CD1c-positive myeloid dendritic cell (primary cell): ENCODE results near the gene AOPEP.

Source experiments
- DNase-seq: peaks from one replicate; pipeline ENCODE4 v3.0.0-alpha.2; 2016; ENCODE audit errors: extremely low spot score

AOPEP gene

GRCh38 chr9:94913550-94913949 lies 187.1 kb downstream of the AOPEP start:
- DNase-seq = no peak

- no peak for DNase-seq
Observed at GRCh38 chr9:94915476-94916450, 189.3 kb downstream of the AOPEP start.

- no peak for DNase-seq
Observed at GRCh38 chr9:94916956-94917355, 190.5 kb downstream of the AOPEP start.

- DNase-seq = no peak
Observed at GRCh38 chr9:94918038-94918753, 191.7 kb downstream of the AOPEP start.

- no peak for DNase-seq
Observed at GRCh38 chr9:94919376-94920098, 193.0 kb downstream of the AOPEP start.

- no peak for DNase-seq
Observed at GRCh38 chr9:94920420-94921091, 194.1 kb downstream of the AOPEP start.

GRCh38 chr9:94921092-94921471 lies 194.6 kb downstream of the AOPEP start:
- DNase-seq = no peak

GRCh38 chr9:94921656-94922055 lies 195.2 kb downstream of the AOPEP start:
- no peak for DNase-seq

GRCh38 chr9:94922098-94922607 lies 195.7 kb downstream of the AOPEP start:
- DNase-seq = no peak

- no peak for DNase-seq
Observed at GRCh38 chr9:94922691-94923107, 196.2 kb downstream of the AOPEP start.

- no peak for DNase-seq
Observed at GRCh38 chr9:94923326-94924089, 197.0 kb downstream of the AOPEP start.

GRCh38 chr9:94925751-94926430 lies 199.4 kb downstream of the AOPEP start:
- DNase-seq = no peak

GRCh38 chr9:94926431-94926800 lies 199.9 kb downstream of the AOPEP start:
- DNase-seq = no peak

- DNase-seq = no peak
Observed at GRCh38 chr9:94927048-94927761, 200.7 kb downstream of the AOPEP start.

GRCh38 chr9:94927762-94928670 lies 201.5 kb downstream of the AOPEP start:
- DNase-seq = no peak

GRCh38 chr9:94928691-94929368 lies 202.3 kb downstream of the AOPEP start:
- no peak for DNase-seq

GRCh38 chr9:94929369-94929756 lies 202.9 kb downstream of the AOPEP start:
- no peak for DNase-seq
